Measurements from ENCODE around the gene KSR2.
"Not testable (repeated sequence)": the region's sequence is repeated elsewhere in the genome, so short reads cannot be mapped to it uniquely, and the experiment has no call there.

The KSR2 gene

DNA sequence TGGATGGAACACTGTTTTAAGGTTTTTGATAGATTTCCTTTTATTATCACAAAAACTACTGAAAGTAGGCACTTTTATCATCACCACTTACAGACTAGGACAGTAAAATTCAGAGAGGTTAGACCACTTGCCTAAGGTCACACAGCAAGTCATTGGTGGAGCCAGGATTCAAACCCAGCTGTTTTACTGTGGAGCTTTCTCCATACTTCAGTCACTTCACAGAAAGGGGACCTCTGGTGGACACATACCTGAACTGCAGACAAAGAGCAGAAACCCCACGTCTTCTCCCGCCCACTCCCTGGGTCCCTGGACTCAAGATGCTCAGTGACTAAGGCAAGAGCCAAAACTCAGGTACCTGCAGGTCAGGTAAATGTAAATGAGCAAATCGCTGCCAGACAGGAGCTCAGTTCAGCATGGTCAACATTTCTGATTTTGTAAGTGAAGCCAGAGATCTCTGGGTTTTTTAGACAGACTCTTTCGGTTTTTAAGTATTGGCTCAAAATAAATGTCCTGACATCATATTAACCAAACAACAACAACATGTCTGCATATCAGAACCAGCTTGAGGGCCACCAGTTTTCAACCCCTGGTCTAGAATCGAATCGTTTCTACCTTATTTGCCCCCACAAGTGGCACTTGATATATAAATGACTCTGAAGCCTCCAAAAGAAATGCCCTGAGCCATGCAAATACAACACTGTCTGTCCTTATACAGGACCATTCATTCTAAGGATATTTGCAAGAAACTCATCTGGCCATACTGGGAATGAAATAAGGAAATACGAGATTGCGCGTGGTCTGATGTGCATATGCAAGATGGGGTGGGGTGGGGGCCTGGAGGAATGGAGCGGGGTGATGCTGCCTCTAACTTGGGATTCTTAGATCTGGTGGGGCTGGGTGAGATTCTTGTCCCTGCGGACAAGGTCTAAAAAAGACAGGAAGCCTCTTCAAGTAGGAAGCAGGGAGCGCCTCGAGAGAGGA is 110.9 kb downstream of the KSR2 start:
- DNase-seq (ENCODE audit: low spot score), result peak; percentile 47

DNA sequence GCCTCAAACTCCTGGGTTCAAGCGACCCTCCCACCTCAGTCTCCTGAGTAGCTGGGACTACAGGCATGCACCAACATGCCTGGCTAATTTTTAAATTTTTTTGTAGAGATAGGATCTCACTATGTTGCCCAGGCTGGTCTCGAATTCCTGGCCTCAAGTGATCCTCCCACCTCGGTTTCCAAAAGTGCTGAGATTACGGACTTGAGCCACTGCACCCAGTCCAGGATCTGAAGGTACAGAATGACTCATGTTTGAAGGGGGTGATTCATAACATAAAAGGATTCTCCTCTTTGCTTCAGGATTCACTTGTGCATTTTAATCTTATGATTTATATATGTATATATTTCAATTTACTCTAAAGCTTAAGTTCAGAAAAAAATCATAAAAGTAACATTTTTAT is 111.7 kb downstream of the KSR2 start:
- not testable (repeated sequence) for DNase-seq (ENCODE audit: low spot score)

DNA sequence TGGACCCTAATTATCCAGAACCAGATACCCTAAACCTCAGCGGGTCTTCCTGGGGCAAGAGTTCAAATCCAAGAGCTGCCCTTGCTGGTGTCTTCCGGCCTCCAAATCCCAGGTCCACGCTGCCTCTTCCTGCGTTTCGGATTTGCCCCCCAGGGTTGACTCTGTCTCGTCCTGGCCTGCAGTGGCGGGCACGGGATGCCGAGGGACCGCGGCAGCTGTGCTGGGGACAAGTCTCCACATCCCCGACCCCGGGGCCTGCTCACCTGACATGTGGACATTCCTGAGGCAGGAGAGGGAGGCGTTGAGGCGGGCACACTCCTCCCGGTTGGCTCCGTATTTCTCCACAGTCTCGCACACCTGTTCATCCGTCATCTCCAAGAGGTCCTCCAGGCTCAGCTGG is 113.6 kb downstream of the KSR2 start:
- no peak for DNase-seq (ENCODE audit: low spot score)

DNA sequence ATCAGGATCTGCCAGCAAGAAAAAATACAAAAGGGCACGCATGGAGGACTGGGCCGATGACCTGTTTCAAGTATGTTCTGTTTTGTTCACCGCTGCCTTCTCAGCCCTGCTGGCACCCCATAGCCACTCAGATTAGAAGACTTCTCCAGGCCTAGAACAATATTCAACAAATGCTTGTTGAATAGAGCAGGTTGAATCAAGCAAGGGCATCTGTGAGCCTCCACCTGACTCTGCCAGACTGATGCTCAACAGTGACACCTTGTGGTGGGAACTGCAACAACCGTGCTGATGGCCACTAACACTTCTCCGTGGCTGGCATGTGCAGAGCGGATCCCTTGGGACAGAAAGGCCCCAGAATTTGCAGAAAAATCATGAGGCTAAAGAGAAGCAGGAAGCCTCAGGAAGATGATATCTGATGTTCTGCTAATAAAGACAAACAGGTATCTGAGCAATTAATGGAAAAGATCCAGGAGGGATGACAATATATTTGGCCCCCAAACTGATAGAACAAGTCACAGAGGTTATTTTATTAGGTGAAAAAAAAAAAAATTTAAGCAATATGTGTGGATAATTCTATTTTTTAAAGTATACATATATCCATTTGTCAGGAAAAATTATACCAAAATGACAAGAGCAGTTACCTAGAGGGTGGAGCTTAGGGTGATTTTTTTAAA is 114.3 kb downstream of the KSR2 start:
- peak; percentile 27 for DNase-seq (ENCODE audit: low spot score)

DNA sequence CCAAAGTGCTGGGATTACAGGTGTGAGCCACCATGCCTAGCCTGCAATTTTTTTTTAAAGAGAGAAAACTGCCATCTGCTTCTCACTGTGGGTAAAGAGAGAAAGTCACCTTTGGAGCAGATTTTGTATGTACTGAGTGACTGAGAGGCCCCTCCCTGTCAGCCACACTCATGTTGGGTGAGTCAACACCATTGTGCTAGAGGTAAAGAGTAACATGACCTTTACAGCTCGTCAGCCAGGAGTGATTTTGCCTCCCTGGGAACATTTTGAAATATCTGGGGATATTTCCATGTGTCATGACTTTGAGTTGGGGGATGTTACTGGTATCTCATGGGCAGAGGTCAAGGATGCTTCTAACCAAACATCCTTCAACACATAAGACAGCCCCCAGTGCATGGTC is 115.2 kb downstream of the KSR2 start:
- no peak for DNase-seq (ENCODE audit: low spot score)

DNA sequence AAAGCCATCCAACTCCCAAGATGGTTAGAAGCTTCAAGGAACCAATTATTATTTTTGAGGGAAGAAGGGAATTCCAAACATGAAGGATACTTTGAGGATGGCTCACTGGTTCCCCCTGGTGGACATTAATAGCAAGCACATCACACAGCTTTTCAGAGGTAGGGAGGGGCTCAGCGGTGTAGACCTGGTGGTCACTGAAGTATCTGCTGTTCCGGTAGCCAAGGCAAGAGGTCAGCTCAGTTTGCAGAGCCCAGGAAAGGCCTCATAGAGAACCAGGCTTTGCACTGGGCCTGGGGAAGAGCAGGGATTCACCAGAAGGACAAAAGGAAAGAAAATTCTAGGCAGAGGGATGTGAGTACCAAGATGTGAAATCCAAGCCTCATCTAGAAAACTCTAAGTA is 118.7 kb downstream of the KSR2 start:
- DNase-seq (ENCODE audit: low spot score), result peak; percentile 57

DNA sequence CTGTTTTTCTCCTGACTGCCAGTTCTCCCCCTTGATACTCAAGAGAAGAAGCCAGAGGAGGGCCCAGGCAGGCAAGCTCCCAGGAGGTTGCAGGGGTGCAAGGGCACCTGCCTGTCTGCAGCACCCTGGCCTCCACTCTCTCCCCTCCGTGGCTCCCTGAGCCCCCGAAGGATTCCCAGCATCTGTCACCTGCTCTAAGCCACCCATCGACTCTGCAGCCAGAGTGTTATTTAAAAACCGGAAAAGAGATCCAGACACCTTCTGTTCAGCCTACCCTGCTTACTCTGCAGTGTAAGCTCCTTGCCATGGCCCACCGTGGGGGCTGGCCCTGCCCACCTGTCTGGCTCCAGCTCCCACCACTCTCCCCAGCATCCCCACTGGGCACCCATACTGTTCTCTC is 121.4 kb downstream of the KSR2 start:
- DNase-seq (ENCODE audit: low spot score), result no peak

DNA sequence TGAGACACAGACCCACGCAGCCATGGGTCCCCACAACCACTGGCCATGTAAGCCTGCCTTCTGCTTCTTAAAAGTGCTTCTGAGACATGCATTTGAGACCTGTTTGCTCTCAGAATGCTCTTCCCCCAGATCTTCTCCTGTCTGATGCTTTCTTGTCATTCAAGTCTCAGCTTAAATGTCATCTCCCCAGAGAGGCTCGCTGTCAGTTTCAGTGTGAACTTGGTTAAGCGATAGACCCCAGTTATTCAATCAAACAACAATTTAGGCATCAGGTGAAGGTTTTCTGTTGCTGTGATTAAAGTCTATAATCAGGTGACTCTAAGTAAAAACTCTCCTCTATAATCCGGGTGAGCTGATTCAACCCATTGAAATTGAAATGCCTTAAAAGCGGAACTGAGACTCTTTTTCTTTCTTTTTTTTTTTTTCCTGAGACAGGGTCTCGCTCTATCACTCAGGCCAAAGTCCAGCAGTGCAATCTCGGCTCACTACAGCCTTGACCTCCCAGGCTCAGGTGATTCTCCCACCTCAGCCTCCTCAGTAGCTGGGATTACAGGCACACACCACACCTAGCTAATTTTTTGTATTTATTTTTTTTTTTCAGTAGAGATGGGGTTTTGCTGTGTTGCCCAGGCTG is 123.4 kb downstream of the KSR2 start:
- no peak for DNase-seq (ENCODE audit: low spot score)

DNA sequence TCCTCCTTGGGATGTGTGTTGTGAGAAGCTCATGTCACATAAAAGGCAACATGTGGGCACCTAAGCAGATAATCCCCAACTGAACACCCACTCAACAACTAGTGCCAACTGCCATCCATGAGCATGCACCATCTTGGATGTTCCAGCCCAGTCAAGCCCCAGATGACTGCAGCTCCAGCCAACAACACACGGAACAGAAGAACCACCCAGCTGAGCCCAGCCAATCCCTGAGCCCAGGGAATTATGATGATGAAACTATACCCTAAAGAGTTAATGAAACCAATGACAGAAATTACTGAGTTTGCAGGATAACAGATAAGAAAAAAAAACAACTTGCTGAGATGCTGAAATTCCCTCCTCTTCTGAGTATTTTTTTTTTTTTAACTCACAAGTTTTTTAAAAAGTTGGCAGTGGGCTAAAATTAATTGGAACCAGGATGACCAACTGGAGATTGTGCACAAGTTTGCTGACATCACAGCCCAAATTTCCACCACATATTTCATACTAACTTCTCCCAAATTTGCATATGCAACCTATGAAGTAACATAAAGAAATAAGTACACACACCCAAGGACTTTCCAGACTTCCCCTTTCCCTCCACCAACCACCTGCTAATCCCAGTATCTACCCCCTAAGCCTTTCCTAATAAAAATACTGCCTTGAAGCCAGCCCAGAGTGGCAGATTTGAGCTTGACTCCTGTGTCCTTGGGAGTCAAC is 124.5 kb downstream of the KSR2 start:
- no peak for DNase-seq (ENCODE audit: low spot score)

DNA sequence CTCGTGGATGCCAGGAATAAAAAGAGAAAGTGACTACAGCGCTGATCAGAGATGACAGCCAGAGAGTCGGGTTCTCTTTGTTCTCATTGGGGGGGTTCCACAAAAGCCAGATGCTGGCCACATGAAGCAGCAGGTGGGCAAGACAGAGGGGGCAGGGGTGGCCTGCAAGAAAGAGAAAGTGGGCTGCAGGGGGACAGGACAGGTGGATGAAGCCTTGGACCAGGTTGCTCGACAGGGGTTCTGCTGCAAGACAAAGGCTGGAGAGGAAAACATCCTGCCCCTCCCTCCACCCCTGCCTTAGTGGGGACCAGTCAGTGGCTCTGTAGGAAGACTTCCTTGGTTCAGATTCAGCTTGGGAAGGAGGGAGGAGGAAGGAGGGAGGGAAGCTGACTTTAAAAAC is 126.2 kb downstream of the KSR2 start:
- DNase-seq (ENCODE audit: low spot score), result no peak

DNA sequence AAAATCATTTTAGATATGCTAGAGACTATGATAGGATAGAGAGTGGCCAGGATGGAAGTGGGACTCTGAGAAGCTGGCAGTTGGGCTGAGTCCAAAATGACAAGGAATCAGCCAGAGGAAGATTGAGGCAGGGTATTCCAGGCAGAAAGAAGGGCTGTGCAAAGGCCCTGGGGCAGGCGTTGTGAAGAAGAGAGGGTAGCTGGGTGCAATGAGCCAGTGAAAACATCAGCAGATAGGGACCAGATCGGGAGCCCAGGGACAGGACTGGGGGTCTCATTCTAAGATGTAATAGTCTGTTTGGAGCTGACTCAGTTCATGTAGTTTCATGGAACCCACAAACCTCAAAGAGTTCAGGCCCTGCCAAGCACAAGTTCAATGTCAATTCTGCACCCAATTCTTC is 126.6 kb downstream of the KSR2 start:
- no peak for DNase-seq (ENCODE audit: low spot score)

DNA sequence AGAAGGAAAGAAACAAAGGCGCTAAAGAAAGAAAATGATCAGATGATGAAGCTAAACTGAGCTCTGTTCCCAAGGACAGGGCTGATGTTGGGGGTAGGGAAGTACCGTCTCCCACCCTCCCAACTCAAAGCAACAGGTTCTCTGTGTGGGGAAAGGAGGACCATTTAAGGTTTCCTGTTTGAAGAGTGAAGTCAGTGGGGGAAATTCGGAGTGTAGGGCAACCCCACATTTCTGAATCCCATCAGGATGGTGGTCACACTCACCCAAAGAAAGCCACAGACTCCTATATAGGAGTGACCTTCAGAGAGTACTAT is 131.1 kb downstream of the KSR2 start:
- no peak for DNase-seq (ENCODE audit: low spot score)

DNA sequence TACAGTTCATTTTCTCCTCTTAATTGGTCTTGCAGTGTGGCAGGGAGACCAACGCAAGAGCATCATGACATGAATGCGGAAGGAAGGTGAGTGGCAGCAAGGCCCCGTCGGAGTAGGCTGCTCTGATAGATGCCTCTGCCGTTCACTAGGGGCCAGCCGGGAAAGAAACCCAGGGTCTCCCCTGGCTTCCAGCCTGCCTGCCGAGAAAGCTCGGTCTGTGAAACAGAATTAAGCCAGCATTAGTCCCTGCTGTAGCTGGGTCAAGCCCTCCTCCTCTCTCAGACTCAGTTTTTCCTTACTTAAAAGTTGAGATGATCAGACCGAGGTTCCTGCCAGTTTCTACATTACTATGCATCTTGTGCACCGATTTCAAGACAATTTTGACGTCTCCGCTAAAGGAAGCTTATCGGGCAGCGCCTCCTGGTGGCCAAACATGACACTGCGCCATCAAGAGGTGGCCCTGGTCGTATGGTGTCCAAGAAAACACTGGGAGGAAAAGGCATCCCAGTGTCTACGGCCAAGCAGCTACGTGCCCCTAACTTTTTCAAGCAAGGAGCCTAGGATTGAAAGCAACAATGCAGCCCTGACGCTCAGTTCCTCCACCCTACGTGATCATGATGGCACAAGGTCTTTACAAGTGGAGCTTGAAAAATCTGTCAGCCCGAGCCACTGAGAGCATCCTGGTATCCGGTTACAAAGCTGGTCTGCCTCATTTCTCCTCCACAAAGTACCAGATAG is 131.6 kb downstream of the KSR2 start:
- peak; percentile 43 for DNase-seq (ENCODE audit: low spot score)

DNA sequence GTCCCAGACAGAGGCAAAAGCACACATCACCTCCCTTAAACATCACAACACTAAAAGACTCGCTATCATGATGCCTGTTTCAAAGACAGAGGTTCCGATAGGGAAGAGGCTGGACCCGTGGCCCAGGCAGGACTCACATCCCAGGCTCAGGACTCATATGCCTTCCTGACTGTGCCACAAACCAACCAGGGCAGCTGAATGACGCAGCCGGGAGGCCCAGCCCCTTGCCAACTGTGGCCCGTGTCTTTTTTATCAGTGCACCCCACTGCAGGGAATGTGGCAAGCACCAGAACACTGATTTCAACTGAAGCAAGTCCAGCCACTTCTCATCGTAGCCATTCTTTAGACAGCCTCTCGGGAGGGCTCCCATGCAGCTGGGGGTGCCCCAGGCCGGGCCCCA is 132.3 kb downstream of the KSR2 start:
- DNase-seq (ENCODE audit: low spot score), result no peak

DNA sequence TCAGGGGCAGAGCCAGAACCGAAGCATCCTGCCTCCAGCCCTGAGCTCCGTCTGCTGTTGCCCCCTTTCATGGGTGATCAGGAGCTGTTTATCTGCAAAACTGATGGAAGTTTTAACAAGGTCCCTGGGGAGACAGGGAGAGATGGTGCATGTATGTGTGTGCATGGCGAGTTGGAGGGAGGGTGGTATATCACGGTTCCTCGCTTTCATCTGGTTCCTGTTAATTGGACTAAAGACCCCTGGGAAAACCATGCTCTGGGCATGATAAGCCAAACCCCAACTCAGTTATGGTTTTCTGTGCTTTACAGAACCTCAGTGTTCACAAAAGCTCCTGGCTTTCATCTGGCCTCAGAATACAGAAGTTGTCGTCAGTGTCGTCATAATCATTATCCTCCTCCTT is 133.6 kb downstream of the KSR2 start:
- no peak for DNase-seq (ENCODE audit: low spot score)

DNA sequence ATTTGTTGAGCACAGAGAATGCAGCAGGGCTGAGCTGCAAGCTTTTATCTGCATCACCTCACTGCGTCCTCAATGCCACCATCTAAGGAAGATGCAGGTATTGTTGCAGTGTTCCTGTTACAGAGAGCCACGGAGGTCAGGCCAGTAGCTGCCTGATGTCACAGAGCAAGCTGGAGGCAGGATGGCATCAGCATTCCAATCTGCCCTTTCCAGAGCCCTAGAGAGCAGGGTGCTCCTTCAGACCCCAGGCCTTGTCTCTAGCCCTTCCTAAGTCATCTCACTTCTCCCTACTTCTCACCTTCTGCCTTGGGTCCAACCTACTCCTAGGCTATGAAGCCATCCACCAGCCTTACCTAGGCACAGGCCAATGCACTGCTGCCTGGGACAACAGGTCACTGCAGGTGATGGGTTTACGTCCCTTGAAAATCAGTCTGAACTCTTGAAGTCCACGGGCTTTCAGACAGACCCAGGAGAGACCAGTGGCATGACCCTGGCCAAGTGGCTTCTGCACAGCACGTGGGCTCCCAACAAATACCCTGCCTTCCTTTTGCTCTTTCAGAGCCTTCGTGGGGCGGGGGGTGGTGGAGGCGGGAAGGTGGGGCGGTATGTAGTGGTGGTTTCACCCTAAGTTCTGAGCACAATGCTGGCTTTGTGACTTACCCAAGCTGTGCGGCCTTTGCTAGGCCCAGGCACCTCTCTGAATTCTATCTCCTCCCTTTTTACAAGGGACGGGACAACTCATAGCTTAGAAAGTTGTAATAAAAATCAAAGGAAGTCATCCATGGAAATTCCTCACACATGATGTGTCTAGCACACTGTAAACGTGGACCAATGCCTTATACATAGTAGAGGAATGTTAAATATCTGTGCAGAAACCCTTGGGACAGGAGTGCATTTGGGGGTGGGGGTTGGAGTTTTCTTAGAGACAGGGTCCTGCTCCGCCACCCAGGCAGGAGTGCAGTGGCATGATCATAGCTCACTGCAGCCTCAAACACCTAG is 136.0 kb downstream of the KSR2 start:
- no peak for DNase-seq (ENCODE audit: low spot score)

DNA sequence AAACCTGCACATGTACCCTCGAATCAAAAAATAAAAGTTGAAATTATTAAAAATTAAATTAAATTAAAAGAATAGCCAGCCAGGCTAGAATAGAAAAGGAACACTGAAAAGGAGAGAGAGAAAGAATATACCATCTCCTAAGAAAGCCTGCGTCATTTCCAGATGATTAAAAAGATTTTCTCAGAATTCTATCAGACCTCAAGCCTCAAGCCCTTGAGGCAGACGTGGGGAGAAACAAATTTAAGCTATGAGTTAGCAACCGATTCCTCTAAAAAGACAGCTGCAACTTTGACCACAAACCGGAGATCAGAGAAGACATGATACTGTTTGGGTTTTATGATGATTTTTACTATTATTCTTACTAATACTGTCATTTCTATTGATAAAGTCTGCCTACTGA is 138.3 kb downstream of the KSR2 start:
- no peak for DNase-seq (ENCODE audit: low spot score)

DNA sequence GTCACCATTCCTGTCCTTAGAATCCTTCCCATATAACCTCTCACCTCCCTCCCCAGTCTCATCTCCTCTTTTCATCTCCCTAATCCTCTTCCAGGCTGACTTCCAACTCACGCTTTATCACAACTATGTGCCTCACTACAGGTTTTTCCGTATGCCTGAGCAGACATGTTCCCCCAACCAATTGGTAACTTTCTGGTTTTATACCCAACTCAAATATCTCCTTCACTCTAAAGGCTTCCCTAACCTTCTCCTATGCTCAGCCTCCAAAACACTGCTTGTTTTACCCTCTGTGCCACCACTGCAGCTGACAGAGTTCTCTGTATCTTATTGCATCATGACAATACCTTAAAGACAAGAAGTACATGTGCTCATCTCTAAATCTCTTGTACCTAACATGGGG is 139.7 kb downstream of the KSR2 start:
- no peak for DNase-seq (ENCODE audit: low spot score)

DNA sequence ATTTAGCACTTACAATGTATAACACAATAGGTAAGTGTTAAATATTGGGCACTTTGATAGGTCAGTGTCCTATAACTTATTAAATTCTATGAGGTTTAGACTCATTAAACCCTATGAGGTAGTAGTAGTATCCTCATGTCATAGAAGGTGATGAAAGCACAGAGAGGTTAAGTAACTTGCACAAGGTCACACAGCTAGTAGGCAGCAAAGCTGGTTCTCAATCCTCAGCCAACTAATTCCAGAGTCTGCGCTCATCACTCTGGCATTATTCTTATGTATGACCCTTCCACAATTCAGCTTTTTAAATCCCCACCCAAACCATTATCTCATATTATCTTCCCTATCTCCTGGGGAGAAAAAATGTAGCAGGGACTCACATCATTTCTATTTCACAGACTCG is 141.1 kb downstream of the KSR2 start:
- DNase-seq (ENCODE audit: low spot score), result no peak

DNA sequence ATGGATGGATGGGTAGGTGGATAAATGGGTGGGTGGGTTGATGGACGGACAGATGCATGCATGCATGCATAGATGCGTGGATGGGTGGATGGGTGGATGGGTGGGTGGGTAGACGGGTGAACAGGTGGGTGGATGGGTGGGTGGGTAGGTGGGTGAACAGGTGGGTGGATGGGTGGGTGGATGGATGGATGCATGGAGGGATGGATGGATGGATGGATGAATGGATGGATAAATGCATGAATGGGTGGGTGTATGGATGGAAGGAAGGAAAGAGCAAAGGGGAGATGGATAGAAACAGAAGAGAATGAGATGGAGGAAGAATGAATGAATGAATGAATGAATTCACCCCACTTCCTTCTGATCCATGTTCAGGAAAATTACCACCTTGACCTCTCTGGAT is 143.0 kb downstream of the KSR2 start:
- no peak for DNase-seq (ENCODE audit: low spot score)
